T47D (cell line): ENCODE results near the gene OR11H12.
"Not testable (repeated sequence)": the region's sequence is repeated elsewhere in the genome, so short reads cannot be mapped to it uniquely, and the experiment has no call there.

Experiments used
- DNase-seq, 2 experiments: peaks; one replicate each; pipeline versions ENCODE4 v3.0.0 to v3.0.0-alpha.2; 2011 to 2012; ENCODE audit warnings: low read depth in 1 of 2, low spot score in 1 of 2
- in situ Hi-C: cut with HindIII; loops from 2 replicates; pipeline ENCODE4 v1.10.0; 2016; ENCODE audit warnings: low sequenced_read_pairs, low pct_unique_long_range_greater_than_20kb

OR11H12 gene, protein sequence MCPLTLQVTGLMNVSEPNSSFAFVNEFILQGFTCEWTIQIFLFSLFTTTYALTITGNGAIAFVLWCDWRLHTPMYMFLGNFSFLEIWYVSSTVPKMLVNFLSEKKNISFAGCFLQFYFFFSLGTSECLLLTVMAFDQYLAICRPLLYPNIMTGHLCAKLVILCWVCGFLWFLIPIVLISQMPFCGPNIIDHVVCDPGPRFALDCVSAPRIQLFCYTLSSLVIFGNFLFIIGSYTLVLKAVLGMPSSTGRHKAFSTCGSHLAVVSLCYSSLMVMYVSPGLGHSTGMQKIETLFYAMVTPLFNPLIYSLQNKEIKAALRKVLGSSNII

DNA sequence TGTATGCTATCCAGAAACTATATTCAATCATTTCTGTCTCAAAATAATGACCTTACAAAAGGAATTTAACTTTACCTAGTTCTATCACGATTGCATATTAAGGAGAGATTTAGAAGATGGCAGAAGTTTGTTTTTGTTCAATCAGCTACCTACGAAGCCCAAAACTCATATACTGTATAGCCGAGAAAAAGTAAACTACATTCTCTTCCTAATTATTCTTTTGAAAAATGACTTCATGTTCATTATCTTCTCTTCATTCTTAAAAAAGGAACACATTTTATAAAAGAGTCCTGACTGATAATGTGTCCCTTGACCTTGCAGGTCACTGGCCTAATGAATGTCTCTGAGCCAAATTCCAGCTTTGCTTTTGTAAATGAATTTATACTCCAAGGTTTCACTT is at the start of gene OR11H12:
TSS of gene OR11H12 (plus strand) at position 301 of the 400 bp plus-strand sequence. CDS start at position 301, 0 bp downstream.
- DNase-seq, in situ Hi-C loops: not testable (repeated sequence)

DNA sequence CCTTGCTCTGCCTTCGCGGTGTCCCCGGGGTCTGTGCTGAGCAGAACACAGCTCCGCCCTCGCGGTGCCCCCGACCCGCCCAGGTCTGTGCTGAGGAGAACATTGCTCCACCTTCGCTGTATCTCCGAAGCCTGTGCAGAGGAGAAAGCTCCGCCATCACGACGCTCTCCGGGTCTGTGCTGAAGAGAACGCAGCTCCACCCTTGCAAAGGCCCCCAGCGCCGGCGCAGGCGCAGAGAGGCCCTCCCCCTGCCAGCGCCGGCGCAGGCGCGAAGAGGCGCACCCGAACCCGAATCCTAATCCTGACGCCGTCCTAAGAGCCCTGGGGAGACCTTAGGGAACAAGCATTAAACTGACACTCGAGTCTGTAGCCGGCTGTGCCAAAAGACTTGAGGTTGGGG is 18.0 kb upstream of the OR11H12 start:
- in situ Hi-C loops, DNase-seq: not testable (repeated sequence)

DNA sequence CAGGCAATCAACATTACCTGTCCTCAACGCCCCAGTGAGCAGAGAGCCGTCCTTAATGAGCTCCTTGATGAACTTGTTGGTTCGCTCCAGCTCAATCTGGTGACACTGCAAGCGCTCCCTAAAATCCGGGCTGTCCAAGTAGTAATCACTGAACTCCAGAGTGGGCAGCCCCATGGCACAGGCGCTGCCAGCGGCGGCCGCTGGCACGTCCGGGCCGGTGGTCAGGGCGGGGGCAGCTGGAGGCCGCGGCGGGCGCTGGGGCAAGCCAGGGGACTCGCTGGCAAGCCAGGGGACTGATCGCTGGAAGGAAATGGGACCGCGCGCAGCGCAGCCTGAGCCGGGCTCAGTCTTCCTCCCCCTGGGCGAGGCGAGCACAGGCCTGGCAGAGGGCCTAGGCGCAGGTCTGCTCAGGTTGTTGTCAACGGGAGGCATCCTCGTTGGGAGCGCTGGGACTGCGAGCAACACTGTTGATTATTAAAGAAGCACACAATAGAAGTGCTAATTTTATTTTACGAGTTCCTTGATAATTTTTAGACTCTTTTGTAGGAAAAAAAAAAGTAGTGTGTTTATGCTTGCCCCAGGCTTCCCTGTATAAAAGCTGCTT is 25.8 kb downstream of the OR11H12 start:
- peak in 1 of 2 experiments; percentile 0 for DNase-seq
- in situ Hi-C loops, result not testable (repeated sequence)

DNA sequence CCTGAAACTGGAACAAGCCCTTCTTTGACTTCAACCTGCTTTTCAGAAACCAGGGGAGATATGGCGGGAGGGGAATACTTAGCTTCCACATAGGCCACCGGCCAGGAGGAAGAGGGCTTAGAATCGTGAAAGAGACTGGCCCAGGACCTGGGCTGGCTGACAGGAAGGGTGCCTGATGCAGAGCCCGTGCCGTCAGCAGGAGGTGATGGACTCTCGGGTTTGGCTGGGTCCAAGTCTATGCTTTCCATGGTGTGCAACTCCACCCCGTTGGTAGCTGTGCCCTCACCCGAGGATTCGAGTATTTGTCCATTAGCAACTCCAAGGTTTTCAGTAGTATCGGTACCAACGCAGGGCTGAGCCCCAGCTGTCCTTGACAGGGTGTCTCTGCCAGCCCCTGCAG is 35.1 kb downstream of the OR11H12 start:
- in situ Hi-C loops, DNase-seq: not testable (repeated sequence)

DNA sequence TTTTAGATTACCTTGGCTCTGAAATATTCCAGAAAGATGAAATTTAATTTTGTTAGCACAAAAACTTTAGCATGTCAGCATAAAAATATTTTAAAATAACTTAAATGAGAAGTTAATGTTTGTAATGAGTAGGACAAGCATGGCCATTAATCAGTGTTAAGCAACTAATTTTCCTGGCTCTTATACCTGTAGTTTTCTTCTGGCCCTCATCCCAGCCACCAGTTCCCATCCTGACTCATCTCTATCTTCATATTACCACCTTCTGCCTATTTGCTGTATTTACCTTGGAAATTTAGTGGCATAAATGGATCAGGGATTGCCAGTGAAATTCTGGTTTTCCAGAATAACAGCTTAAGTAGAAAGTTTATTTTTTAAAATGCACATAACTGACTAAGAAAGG is 37.1 kb downstream of the OR11H12 start:
- in situ Hi-C loops, DNase-seq: not testable (repeated sequence)

GRCh38 chr14:18638785-18639184 is 37.9 kb downstream of the OR11H12 start:
- in situ Hi-C loops, DNase-seq: not testable (repeated sequence)

- in situ Hi-C loops, result not testable (repeated sequence)
- DNase-seq, result peak in 1 of 2 experiments; percentile 22
Measured at GRCh38 chr14:18646075-18646730, 45.3 kb downstream of the OR11H12 start.
